HCEC 1CT (cell line): ENCODE results near the gene PCYT2.
A peak's percentile ranks its signal among the peaks of the same experiment; 100 is the strongest.
"Not testable (repeated sequence)": the region's sequence is repeated elsewhere in the genome, so short reads cannot be mapped to it uniquely, and the experiment has no call there.

Experiments
- DNase-seq: peaks from one replicate; pipeline ENCODE4 v3.0.0-alpha.2; 2017

PCYT2 gene

DNA sequence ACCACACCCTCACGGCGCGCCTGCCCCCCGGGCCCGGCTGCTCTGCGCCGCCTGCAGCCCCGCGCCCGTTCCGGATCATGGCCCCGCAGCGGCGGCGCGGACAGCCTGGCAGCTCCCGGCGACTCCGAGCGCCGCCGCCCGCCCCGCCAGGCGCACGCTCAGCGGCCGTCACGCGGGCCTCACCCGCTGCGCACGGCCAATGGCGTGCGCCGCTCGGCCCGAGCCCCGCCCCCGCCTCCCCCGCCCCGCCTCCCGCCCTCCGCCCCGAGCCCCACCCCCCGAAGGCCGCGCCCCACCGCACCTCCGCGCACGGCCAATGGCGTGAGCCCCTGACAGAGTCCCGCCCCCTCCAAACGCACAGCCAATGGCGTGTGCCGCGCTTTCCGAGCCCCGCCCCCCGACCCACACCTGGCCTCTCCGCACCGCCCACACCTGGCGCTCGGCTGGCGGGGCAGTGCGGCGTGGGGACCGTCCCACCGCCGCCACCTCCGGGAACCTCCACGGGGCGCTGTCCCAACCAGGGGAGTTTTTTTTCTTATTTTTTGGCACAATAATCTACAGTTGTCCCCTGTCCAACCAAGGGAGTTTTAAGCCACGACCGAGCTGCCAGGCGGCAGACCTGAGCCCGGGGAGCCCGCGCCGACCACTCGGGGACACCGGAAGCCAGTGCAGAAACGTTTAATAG lies at the start of gene PCYT2:
TSS of gene PCYT2 (minus strand) at position 123 of the 685 bp plus-strand sequence. CDS start at position 79, 44 bp downstream.
- DNase-seq: peak; percentile 84

- no peak for DNase-seq
These were observed 49.1 kb upstream of the PCYT2 start for GRCh38 chr17:81960130-81960958.

- peak; percentile 40 for DNase-seq
These were observed 48.3 kb upstream of the PCYT2 start for GRCh38 chr17:81959362-81960129.

GRCh38 chr17:81958633-81959342 lies 47.6 kb upstream of the PCYT2 start:
- no peak for DNase-seq

DNA sequence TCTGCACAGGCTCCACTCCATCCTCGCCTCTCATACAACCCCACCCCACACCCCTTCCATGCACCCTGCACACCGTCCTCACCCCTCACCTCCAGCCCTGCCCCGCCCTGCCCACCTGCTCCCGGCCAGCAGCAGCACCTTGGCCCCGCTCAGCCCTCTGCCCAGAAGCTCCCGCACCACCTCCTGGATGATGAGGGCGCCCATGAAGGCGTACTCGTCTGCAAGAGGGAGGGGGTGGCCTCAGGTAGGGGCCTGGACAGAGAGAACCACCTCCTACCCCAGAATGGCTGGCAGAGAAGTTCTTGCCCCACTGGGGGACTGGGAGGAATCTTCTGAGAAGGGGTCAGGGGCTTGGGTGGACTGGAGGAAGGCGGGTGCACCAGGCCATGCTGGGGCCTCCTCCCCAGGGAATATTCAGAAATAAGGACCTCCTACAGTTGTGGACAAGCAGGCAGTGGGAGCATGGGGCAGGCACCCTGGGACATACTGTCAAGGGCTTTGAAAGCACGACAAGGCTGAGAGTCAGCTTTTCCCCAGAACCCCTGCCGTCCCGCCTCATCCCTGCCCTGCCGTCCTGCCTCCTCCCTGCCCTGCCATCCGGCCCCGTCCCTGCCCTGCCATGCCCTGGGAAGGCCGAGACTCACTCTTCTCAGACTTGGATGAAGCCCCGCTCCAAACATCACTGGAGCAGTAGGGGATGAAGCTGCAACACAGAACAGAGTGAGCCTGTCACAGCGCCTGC lies 46.7 kb upstream of the PCYT2 start:
- no peak for DNase-seq

DNA sequence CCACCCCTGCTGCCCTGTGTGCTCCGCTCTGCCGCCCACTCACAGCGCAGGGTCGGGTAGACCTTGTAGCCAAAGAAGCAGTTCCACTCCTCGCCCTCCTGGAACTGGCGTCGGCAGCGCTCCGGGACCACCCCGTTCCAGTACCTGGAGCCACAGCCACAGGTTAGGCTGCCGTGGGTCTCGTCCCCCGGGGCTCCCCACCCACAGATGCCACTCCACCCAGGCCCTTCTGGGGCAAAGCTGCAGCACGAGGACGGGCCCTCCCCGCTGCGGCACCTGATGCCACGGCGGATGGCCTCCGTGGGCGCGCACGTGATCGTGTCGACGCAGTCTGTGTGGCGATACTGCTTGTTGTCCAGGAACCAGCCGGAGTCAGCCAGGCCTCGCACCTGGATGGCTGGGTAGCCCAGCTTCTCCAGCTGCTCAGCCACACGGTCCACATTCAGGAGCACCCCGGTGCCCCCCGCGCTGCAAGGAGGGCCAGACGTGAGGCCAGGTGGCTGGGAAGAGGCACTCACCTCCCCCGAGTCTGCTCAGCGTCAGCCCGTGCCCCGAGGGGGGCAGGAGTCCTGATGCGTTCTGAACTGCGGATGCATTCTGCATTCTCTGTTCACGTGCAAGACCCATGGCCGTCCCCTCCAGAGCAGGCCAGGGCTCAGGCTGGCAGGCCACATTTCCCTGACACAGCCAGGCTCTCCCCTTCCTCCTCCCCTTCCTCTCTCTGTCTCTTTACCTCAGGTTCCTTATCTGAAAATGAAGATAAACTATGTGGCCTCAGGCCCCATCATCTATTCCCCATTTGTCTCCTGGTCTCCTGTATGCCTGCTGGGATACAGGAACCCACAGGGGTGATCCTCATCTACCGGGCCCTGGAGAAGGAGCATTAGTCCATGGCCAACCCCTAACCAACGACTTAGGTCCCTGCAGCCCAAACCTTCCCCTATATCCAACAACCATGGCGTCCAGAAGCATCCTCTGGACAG lies 45.7 kb upstream of the PCYT2 start:
- DNase-seq: no peak

DNA sequence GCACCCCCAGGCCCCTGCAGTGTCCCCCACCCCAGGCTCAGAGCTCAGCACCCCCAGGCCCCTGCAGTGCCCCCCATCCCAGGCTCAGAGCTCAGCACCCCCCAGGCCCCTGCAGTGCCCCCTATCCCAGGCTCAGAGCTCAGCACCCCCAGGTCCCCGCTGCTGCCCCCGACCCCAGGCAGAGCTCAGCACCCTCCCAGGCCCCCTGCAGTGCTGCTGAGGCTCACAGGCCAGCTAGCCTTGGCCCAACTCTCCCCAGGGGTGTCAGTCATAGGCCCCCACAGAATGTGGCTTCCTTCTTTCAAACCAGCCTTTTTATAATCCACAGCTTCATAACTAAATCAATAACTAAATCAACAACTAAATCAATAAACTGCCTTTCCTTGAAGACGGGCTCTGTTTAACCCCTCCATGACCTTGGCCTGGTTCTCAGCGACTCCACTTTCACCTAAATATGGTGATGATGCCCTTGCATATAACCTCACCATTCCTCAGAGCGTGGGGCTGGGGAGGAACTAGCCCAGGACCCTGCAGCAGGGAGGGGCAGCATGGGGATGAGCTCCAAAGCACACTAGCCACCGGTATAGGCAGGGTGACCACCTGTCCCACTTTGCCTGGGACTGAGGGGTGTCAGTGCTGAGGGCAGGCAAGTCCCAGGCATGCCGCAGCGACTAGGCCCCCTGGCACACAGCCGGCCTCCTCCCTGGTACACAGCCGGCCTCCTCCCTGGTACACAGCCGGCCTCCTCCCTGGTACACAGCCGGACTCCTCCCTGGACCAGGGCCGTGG lies 44.8 kb upstream of the PCYT2 start:
- no peak for DNase-seq

DNA sequence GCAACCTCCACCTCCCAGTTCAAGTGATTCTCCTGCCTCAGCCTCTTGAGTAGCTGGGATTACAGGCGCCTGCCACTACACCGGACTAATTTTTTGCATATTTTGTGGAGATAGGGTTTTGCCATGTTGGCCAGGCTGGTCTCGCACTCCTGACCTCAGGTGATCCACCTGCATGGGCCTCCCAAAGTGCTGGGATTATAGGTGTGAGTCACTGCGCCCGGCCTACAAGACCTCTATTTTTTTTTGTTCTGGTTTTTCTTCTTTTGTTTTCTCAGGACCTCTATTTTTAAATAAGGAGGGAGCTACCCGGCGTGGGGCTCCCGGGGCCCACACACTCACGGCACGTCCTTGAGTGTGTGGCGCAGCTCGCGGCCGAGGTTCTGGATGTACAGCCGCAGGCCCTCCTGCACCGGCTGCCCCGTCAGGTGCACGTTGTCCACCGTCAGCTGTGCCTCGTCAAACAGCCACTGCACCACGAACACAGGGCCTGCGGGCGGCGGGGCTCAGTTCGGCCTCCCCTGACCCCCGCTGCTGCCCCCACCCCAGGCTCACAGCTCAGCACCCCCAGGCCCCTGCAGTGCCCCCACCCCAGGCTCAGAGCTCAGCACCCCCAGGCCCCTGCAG lies 44.0 kb upstream of the PCYT2 start:
- DNase-seq: no peak

DNA sequence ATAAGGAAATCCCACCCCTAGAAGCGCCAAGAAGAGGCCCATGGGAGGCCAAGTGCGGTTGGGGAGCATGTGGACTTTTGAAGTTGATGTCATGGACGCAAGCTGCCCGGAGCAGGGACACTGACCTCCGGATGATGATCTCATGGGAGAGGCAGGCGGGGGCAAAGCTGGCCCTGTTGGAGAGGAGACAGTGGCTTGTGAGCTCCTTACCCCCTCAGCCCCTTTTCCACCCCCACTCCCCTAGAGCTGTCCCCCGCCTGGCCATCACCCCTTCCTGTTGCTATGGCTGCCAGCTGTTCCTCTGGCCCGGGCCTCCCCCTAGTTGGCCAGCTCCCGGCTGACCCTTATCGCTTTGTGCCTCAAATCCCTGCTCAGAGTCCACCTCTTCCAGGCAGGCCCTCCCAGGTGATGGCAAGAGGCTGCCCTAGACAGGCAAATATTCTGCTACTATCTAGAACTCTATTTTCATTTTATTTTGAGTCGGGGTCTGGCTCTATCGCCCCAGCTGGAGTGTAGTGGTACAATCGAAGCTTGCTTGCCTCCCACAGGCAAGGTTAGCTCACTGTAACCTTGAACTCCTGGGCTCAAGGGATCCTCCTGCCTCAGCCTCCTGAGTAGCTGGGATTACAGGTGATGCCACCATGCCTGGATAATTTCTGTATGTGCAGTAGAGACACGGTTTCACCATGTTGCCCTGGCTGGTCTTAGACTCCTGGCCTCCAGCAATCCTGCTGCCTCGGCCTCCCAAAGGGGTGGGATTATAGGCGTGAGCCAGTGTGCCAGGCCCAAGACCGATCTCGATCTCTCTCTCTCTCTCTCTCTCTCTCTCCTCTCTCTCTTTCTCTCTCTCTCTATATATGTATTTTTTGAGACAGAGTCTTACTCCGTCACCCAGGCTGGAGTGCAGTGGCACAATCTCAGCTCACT lies 43.2 kb upstream of the PCYT2 start:
- no peak for DNase-seq

DNA sequence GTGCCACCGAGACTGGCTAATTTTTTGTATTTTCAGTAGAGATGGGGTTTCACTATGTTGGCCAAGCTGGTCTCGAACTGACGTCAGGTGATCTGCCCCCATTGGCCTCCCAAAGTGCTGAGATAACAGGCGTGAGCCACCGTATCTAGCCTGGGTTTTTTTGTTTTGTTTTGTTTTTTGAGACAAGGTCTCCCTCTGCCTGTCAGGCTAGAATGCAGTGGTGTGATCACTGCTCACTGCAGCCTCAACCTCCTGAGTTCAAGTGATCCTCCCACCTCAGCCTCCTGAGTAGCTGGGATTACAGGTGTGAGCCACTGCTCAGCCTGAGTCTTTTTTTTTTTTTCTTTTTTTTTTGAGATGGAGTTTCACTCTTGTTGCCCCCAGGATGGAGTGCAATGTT lies 42.2 kb upstream of the PCYT2 start:
- DNase-seq: not testable (repeated sequence)

- no peak for DNase-seq
These were observed 41.6 kb upstream of the PCYT2 start for GRCh38 chr17:81952792-81953228.

- no peak for DNase-seq
These were observed 40.8 kb upstream of the PCYT2 start for GRCh38 chr17:81951785-81952684.

- no peak for DNase-seq
These were observed 39.3 kb upstream of the PCYT2 start for GRCh38 chr17:81950501-81950900.

DNA sequence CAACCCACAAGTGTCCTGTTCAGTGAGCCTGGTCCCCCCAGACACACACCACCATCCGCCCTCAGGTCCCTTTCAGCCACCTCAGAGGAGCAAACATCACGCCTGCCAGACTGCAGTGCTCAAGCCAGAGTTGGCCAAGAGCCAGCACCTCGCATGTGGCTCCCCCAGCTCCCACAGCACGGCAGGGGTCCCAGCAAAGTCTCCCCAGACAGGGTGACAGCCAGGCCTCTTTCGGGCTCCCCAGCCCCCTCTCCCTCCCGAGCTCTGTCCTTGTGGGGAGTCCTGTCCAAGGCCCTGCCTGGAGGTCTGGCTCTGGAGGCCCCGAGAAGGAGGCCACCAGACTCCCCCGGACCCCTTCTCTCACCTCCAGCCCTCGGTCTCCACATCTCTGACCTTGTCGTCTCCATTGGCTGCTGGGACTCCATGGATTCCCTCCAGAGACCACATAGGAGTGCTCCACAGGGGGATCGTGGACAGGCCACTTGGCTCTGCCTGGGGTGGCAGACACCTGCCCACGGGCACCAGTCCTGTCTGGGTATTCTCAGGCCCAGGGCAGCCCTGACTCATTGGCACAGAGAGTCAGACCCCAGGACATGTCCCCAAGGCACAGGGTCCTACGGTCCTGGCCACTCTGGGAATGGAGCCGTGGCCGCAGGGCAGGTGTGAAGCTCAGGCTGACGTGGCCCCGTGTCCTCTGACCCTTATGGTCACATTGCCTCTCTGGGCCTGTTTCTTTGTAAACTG lies 37.6 kb upstream of the PCYT2 start:
- no peak for DNase-seq

- DNase-seq: no peak
These were observed 36.0 kb upstream of the PCYT2 start, which contains the start of gene MYADML2 for GRCh38 chr17:81947189-81947588. TSS of gene MYADML2 (minus strand) at chr17:81947233. CDS start at chr17:81941741, 5,492 bp downstream.

GRCh38 chr17:81944858-81945257 lies 33.7 kb upstream of the PCYT2 start:
- no peak for DNase-seq
